GM18505 (cell line): ENCODE results near the gene PER1.
A peak's percentile ranks its signal among the peaks of the same experiment; 100 is the strongest.

Experiments used
- ATAC-seq: cut with Tn5 transposase; IDR thresholded peaks from one replicate; pipeline ENCODE4 v1.9.1; 2021; ENCODE audit not compliant: unreplicated experiment
- POLR2A ChIP-seq: IDR thresholded peaks from 4 replicates; pipeline ENCODE4 v1.6.1; 2011; ENCODE audit warnings: borderline replicate concordance; ENCODE audit not compliant: insufficient read depth, insufficient read length; ENCODE audit errors: extremely low read depth

Gene PER1

DNA sequence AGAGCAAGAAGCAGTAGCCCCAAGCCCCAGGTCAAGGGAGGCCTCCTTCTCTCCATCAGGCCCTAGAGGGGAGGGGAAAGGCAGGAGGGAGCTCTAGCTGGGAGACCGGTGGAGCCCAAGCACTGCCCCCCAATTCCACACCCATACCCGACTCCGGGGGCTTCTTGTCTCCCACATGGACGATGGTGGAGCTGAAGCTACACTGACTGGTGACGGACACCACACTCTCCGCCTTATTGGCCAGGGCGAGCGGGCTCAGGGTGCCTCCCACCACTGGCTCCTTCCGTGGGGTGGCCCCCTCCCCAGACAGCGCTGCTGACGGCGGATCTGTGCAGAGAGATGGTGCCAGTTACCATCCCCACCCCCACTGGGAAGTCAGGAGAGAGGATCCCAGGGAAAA lies 6.4 kb downstream of the PER1 start:
- ATAC-seq = no peak
- TF ChIP-seq POLR2A = no peak

DNA sequence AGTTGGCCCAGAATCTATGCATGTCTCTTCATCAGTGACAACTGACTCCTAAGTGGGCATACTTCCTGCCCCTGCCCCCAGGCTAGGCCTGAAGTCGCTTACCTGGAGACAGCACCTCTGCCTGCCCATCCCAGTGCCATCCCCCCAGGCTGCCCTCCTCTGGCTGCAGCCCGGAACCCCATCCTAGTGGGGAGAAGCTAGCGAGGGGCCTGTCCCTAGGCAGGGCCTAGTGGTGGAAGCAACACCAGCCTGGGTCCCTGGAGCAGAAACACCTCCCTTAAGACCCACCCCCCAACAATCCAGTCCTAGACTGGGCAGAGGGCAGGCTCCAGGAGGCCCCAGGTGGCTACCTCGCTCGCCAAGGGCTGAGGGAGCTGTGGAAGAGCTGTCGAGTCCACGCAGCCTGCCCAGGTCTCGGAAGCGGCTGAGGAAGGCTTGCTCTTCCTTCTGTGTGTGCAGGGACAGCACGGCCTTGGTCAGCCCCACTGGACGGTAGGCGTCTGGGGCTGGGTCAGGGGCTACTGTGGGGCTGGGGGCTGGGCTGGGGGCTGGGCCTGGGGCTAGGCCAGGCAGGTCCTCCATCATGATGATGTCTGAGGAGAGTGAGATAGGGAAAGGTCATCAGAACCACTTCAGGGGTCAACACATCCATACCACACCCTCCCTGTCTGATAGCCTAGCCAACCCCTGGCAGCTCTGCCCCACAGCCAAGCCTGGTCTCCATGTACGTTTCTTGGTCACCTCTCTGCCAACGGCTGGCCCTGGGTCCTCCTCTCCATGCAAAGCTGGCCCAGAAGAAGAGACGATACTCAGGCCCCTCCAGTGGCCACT lies 7.6 kb downstream of the PER1 start:
- no peak for ATAC-seq
- TF ChIP-seq POLR2A = no peak

DNA sequence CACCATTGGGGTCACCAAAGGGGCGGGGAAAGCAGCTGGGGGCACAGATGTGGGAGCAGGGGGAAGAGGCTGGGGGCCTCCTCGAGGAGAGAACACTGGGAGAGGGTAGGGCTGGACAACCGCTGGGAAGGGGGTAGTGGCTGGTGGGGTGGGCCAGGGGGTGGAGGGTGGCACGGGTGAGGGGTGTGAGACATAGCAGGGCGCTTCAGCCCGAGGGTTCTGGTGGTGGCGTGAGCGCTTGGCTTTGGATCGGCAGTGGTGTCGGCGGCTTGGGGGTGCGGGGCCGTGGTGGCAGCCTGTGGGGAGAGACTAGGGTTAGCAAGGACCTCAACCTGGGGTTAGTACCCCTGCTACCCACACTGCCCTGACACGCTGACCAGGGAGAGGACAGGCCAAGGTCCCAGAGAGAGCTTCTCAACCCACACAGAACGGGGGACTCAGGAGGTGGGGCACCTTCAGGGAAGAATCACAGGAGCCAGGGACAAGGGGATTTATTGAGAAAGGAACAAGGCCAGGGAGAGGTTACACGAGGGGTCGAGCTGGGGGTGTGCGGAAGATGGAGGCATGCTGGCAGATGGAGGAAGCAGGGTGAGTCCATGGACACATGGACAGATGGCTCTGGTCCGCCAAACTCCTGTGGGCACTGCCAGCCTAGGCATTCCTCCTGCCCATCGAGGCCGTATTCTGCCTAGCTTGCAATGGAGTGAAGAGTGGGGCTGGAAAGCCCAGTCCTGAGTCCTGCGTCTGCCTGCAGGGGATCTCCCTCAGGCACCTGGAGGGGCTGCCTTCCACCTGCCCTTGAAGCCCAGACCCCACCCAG lies 8.4 kb downstream of the PER1 start:
- no peak for ATAC-seq
- no peak for TF ChIP-seq POLR2A

DNA sequence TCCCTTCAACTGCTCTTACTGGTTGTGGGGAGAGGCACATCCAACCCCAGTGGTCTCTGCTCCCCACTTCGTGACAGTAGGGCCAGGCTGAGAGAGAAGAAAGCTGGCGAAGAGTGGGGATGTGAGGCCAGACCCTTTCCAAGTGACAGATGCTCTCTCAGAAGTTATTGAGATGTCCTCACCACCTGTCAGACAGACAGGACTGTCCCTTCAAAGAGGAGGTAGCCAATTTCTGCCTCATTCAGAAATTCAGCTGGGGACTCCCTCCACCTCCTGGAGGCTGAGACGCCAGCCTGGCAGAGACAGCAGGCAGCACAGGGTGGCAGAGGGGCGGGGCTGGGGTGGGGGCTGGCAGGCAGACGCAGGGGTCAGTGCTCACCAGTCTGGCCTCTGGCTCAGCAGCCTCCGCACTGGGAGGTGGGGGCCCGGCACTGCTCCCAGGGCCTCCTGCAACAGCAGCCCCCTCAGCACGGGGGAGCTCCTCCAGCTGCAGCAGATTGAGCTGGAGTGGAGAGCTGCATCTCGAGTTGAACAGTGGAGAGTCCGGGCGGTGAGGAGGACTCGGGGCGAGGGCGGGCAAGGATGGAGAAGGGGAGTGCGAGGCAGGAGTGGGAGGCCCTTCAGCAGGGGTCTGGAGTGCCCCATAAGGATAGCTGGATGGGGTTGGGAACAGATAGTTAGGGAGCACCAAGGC lies 9.2 kb downstream of the PER1 start:
- no peak for TF ChIP-seq POLR2A
- no peak for ATAC-seq

DNA sequence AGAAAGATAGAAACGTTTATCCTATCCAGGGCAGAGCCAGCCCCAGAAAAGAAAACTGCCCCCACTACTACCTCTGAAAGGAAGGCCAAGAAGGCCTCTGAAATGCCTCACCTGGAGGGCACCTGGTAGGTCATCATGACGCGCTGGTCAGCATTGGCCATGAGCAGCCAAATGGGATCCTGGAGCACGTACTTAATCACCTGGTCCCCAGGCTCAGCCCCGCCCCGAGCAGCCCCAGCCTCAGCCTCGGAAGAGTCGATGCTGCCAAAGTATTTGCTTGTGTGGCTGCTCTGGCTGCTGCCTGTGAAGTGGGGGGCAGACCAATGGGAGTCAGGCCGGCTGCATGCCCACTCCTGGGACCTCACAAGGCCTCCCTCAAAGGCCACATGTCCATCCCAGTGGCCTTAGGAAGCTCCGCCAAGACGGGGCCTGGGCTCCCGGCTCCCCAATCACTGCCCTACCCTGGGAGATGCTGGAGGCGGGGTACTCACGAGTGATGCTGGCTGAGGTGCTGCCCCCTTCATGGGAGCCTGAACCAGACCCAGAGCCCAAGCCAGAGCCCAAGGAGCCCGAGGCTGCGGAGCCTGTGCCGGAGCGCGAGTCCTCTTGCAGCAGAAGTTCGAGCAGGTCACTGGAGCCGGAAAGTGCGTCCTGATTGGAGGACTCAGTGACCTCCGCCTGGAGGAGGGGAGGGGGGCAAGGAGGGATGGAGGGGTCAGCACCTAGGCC lies 9.9 kb downstream of the PER1 start:
- ATAC-seq = no peak
- no peak for TF ChIP-seq POLR2A

DNA sequence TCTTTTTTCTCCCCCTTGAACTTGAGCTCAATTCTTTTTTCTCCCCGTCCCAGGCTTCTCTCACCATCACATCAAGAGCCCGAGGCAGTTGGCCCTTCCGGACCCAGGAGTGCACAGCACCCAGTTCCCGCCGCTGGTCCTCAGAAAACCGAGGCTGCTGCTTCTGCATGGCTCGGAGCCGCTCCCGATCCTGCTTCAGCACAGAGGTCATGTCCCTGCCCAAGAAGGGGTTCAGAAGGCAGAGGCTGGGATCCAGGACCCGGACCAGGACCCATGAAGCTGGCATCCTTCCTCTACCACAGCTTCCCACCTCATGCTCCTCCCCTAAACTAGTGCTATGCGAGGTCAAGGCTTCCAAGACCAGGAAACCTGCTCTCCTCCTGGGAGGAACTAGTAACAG lies 10.5 kb downstream of the PER1 start:
- ATAC-seq = no peak
- no peak for TF ChIP-seq POLR2A

DNA sequence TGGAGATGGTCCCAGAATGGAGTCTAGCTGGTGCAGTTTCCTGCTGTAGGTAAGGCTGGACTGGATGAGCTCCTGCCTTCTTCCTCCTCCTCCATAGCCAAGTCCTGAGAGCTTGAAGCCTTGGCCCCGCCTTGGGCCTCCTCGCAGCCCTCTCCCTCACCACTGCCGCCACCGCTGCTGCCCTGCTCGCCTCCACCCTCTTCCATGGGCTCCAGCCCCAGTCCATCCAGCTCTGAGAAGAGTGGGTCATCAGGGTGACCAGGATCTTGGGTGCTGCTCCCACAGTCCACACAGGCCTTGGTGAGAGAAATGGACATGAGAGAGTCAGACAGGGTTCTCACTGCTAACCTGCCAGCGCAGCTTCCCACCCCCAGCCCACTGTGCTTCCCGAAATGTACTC lies 11.2 kb downstream of the PER1 start:
- ATAC-seq = no peak
- no peak for TF ChIP-seq POLR2A

DNA sequence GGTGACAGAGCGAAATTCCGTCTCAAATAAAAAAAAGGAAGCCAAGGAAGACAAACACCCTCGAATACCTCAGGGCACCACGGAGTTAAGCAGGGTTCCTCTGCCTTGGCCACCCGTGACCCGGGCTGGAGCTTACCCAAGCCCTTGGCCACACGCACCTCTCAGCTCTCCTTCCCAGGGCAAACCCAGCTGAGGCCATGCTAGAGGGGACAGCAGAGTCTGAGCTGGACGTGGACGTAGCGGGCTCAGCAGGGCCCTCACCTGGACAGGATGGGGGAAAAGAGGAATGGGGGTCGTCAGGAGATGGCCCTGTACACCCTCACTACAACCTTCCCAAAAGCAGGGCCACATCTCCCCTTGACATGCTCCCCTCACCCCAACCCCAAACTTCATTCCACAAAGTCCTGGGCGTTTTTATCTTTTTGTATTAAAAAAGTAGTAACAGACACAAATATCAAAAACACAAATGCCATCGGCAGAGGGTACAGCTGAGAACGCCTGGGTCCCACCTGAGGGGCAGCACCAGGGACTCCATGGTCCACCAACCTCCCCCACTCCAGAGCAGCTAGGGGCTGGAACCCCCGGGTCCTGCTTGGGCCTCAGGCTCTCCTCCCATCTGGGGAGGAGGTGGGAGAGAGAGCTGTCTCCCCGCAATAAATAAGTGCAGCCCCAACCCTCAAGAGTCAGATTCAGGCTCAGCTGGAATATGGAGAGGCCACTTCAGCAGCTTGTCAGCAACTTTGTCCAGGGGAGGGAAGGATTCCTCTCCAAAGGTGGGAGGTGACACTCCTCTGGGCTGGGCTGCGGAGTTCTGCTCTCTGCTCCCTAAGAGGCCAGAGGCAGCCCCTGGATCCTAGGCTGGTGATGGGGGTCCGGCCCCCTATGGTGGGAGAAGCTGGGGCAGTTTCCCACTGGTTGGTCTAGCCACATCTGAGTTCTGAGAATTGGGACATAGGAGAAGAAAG lies 11.9 kb downstream of the PER1 start:
- no peak for TF ChIP-seq POLR2A
- no peak for ATAC-seq

DNA sequence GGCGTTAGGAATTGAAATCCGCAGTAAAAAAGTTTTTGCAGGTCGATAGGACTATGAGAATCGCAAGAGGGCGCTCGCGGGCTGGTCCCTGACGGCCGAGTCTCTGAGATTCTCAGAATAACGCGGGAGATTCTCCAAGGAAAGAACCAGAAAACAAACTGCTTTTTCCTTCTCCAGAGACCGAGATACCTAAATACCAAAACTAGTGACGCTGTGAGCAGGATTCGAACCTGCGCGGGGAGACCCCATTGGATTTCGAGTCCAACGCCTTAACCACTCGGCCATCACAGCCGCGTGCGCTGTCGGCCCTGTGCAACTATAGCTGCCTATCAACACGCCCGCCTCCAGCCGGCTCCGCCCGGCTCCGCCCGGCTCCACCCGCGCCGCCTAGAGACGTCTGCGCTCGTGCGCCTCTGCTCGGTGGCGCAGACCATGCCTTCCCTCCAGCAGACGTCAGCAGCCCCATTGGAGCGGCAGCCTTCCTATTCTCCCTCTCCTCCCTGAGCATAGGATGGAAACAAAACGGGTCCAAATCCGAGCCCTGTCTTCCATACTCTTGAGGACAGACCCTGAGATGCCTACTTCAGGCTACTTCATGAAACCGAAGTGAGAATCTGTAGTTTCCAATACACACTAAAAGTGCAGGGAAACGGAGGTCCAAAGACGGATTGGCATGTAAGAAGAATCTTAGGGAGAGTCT lies 13.4 kb downstream of the PER1 start:
- peak; percentile 51 for TF ChIP-seq POLR2A
- ATAC-seq = peak; percentile 77

DNA sequence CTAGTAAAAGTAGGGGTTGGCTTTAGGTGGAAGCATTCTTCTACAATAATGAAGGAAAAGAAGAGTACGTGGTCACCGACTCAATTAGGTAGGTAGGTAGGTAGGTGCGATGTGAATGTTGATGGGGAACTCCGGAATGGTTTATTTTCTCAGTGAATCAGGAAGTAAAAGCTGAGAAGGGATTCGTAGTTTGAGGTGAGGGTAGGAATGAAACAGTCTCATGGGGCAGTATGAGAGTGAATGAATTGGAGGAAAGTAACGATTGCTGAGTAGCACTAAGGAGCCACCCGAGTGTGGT lies 13.9 kb downstream of the PER1 start:
- no peak for TF ChIP-seq POLR2A
- ATAC-seq = no peak

DNA sequence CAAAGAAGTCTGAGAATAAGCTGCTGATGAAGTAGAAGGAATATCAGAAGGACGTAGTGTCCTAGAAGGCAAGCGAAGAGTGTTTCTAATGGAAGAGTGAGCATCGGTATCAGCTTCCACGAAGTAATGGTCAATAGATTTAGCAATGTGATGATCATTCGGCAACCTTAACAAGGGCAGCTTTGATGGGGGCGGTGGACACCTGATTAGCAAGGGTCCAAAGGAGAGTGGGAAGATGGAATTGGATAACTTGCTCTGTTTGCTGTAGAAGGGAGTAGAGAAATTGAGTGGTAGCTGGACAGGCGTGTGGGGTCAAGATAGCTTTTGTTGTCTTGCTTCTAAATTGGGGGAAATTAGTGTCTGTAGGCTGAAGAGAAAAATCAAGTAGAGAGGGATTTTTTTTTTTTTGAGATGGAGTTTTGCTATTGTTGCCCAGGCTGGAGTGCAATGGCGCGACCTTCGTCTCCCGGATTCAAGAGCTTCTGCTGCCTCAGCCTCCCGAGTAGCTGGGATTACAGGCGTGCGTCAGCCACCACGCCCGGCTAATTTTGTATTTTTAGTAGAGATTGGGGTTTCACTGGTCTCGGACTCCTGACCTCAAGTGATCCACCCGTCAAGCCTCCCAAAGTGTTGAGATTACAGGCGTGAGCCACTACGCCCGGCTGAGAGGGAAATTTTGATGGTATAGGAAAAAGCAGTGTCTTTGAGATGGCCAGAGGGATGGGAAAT lies 14.4 kb downstream of the PER1 start:
- no peak for TF ChIP-seq POLR2A
- no peak for ATAC-seq
